ENCODE data around the gene SLC41A3. TPM values are rescaled to one million over a fixed set of nuclear protein-coding genes. Genes with fewer than 3 reads are reported as not detected.

SLC41A3 gene
- total and polyA plus RNA-seq, 2 of the 8 experiments (the other 6 are each of a cell fraction or from before 2014, with no cell fraction given), result 30.2 to 56.4 TPM

DNA sequence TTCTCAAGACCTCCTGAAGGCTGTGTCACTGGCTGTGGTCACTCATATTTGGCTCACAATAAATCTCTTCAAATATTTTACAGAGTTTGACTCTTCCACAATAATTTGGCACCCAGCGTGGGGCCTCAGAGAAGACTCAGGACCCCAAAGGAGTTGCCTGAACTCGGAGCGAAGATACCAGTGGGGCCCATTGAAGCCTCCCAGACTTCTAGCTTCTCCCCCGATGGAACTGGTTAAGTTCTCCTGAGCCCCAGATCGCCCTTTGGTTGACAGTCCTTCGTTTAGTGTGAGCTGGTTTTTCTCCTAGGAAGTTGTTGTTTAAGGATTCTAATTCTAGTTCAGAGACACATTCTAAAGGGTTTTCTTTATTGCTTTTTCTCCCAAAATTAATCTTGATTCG is 1.4 kb upstream of the SLC41A3 start:
- no peak overlapping the region for H3K4me3 ChIP-seq (ENCODE audit: extremely low read depth in 1 of 4, insufficient read depth in 2 of 4, low read depth in 3 of 4, low read length in 4 of 4)
- H3K36me3 ChIP-seq (ENCODE audit: control insufficient read depth in 2 of 4, insufficient read depth in 4 of 4, low read length in 3 of 4), result no peaks in the 10 kb centered on the region; a peak in 1 of 8 replicates
- no peak overlapping the region for H3K4ac ChIP-seq (replicated peaks; ENCODE audit: insufficient read length, low read depth, low read length)
- no peak overlapping the region for H4K5ac ChIP-seq (ENCODE audit: insufficient read length, low read depth, low read length)
- no peak overlapping the region for H3K27ac ChIP-seq (ENCODE audit: low read depth, low read length)
- no peak overlapping the region for H2BK12ac ChIP-seq (ENCODE audit: low read depth, low read length)
- peaks cover 19 to 30% of the 10 kb centered on the region in 2 experiments for H3K9me3 ChIP-seq (ENCODE audit: insufficient read depth in 2 of 2, low read depth in 1 of 2, low read length in 1 of 2)
- no peak overlapping the region for H2AFZ ChIP-seq (ENCODE audit: low read length)
- H3K79me1 ChIP-seq (ENCODE audit: low read depth, low read length), result no peaks in the 10 kb centered on the region
- peak overlapping the region in 1 of 2 experiments; percentile 56; a peak in 1 of 4 replicates for H3K4me2 ChIP-seq (ENCODE audit: insufficient read depth in 1 of 2, low read depth in 2 of 2, low read length in 2 of 2)
- ChIA-PET POLR2A (ENCODE audit: partially characterized antibody) (no interaction called here), CTCF (ENCODE audit: partially characterized antibody) (no interaction called here)
- H3K56ac ChIP-seq (replicated peaks; ENCODE audit: insufficient read length, low read depth, low read length), result no peak overlapping the region
- H3K14ac ChIP-seq (ENCODE audit: insufficient read length), result no peak overlapping the region
- no peak for FAIRE-seq
- no peak overlapping the region for H3K9ac ChIP-seq (replicated peaks in 1 of 4; ENCODE audit: extremely low read depth in 1 of 4, low read depth in 3 of 4, low read length in 3 of 4)
- no peak overlapping the region for H2BK120ac ChIP-seq (replicated peaks; ENCODE audit: low read depth, low read length)
- no peak overlapping the region for H4K91ac ChIP-seq (replicated peaks; ENCODE audit: insufficient read length, low read length)
- no peak for DNase-seq (ENCODE audit: low read depth in 1 of 2, low spot score in 2 of 2)
- no peak overlapping the region for H2AK5ac ChIP-seq (ENCODE audit: low read depth, low read length)
- H3K18ac ChIP-seq (ENCODE audit: extremely low read depth, low read length), result no peak overlapping the region
- TF ChIP-seq SIN3A (conservative IDR thresholded peaks at IDR 0.05 in 1 of 2, IDR thresholded peaks at IDR 0.05 in 1 of 2; ENCODE audit: low read depth in 1 of 2, low read length in 2 of 2), result no peak
- no peak for TF ChIP-seq RXRA (IDR thresholded peaks at IDR 0.05; ENCODE audit: insufficient read depth, low read depth, low read length)
- no peak for TF ChIP-seq JUND (IDR thresholded peaks at IDR 0.05; ENCODE audit: low read length)
- no peak for TF ChIP-seq GABPA (IDR thresholded peaks at IDR 0.05; ENCODE audit: borderline replicate concordance, insufficient read depth, low read length)
- TF ChIP-seq MAFK (IDR thresholded peaks at IDR 0.05; ENCODE audit: low read depth, low read length), result no peak
- no peak for TF ChIP-seq TAF7 (optimal IDR thresholded peaks at IDR 0.05; ENCODE audit: borderline replicate concordance, low read depth, low read length)
- TF ChIP-seq HDAC2 (IDR thresholded peaks at IDR 0.05; ENCODE audit: borderline replicate concordance in 1 of 2, low read depth in 2 of 2, low read length in 2 of 2), result no peak
- TF ChIP-seq, protein P1, sequence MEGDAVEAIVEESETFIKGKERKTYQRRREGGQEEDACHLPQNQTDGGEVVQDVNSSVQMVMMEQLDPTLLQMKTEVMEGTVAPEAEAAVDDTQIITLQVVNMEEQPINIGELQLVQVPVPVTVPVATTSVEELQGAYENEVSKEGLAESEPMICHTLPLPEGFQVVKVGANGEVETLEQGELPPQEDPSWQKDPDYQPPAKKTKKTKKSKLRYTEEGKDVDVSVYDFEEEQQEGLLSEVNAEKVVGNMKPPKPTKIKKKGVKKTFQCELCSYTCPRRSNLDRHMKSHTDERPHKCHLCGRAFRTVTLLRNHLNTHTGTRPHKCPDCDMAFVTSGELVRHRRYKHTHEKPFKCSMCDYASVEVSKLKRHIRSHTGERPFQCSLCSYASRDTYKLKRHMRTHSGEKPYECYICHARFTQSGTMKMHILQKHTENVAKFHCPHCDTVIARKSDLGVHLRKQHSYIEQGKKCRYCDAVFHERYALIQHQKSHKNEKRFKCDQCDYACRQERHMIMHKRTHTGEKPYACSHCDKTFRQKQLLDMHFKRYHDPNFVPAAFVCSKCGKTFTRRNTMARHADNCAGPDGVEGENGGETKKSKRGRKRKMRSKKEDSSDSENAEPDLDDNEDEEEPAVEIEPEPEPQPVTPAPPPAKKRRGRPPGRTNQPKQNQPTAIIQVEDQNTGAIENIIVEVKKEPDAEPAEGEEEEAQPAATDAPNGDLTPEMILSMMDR (IDR thresholded peaks at IDR 0.05; ENCODE audit: control extremely low read depth in 1 of 3, insufficient read depth in 1 of 3, low read depth in 1 of 3, low read length in 3 of 3), result no peak
- no peak for TF ChIP-seq HDAC6 (IDR thresholded peaks at IDR 0.05; ENCODE audit: low read depth, low read length)
- TF ChIP-seq CEBPB (IDR thresholded peaks at IDR 0.05; ENCODE audit: low read depth, low read length), result no peak
- no peaks in the 10 kb centered on the region for H3K4me1 ChIP-seq (replicated peaks in 1 of 4; ENCODE audit: control insufficient read depth in 3 of 4, insufficient read depth in 4 of 4, low read length in 3 of 4)
- WGBS, 2 experiments (ENCODE audit: extremely low coverage in 1 of 2, insufficient coverage in 1 of 2, insufficient read length in 1 of 2, insufficient replicate concordance in 2 of 2, low coverage in 1 of 2, low lambda C conversion rate in 2 of 2, missing lambda C conversion rate in 1 of 2), result 95% methylated on average over 7 of the region's 7 CpGs; no CpG with 5 or more reads in 1 of the 2 experiments
- no peaks in the 10 kb centered on the region for H4K20me1 ChIP-seq (replicated peaks in 1 of 2; ENCODE audit: control insufficient read depth in 1 of 2, insufficient read depth in 2 of 2, low read length in 2 of 2)
- no peak overlapping the region for H3K23ac ChIP-seq (ENCODE audit: insufficient read length)
- no peak overlapping the region for H2BK20ac ChIP-seq (ENCODE audit: low read length)
- H3K79me2 ChIP-seq (ENCODE audit: control insufficient read depth in 1 of 2, insufficient read depth in 2 of 2, low read length in 2 of 2), result no peaks in the 10 kb centered on the region
- H2BK15ac ChIP-seq (ENCODE audit: low read length), result no peak overlapping the region
- peaks cover 4% of the 10 kb centered on the region; the same call in 1 of the 2 replicates for H3K23me2 ChIP-seq (ENCODE audit: low read depth, low read length)
- H2BK5ac ChIP-seq (ENCODE audit: low read depth, low read length), result no peak overlapping the region
- H3K27me3 ChIP-seq (replicated peaks in 1 of 4; ENCODE audit: control insufficient read depth in 3 of 4, extremely low read depth in 1 of 4, insufficient read depth in 3 of 4, low read length in 3 of 4), result no peaks in the 10 kb centered on the region; a peak in 1 of 7 replicates
- no peak overlapping the region for H4K8ac ChIP-seq (ENCODE audit: extremely low read depth, insufficient read depth, low read length)
